Measurements from ENCODE around the gene SMYD3. TPM values are rescaled to one million over a fixed set of nuclear protein-coding genes. Genes with fewer than 3 reads are reported as not detected.

SMYD3 gene
- total and polyA plus RNA-seq, 2 of the 13 experiments (the other 11 are each of a cell fraction or from before 2014, with no cell fraction given): 27.7 to 35.8 TPM

DNA sequence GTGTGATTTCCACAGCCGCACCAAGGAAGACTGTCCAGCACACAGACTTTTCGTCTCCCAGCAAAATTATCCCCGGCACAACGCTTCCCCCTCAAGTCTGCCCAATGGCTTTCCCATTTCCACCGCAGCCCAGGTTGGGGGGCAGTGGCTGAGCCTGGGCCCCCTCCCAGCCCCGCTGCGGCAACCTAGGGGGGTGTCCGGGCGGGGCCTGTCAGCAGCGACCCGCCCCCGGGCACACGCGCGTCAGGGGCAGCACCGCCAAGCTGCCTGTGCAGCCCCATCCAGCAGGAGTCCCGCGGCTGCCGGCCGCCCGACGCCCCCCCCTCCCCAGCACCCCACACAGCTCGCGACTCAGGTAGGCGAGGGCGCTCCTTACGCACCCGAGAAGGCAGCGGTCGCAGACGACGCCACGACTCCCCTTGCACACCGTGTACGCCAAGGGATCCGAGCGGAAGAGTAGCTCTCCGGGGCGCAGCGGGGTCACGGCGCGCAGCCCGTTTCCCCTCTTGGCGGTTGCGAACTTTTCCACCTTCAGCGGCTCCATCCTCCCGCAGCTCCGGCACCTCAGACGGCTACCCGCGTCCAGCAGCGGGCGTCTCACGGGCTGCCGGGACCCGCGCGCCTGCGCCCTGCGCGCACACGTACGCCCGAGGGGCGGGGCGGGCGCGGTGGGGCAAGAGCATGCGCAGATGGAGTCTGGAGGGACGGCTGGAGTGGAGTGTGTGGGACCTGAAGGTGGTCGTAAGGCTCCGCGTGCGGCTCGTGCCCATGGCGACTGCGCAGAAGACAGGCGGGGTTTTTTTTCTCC, at the start of gene SMYD3 (continued):
- no peak for TF ChIP-seq KIAA2018 (CRISPR knock-in tag; IDR thresholded peaks at IDR 0.05; ENCODE audit: borderline replicate concordance)
- no peak for TF ChIP-seq HNF4A (CRISPR knock-in tag; IDR thresholded peaks at IDR 0.05)
- TF ChIP-seq NFIC (IDR thresholded peaks at IDR 0.05; ENCODE audit: low read length): no peak
- TF ChIP-seq DRAP1 (CRISPR knock-in tag; IDR thresholded peaks at IDR 0.05): no peak
- no peak for TF ChIP-seq ZBTB46 (CRISPR knock-in tag; IDR thresholded peaks at IDR 0.05; ENCODE audit: borderline replicate concordance)
- no peak for TF ChIP-seq ZNF746 (CRISPR knock-in tag; IDR thresholded peaks at IDR 0.05)
- TF ChIP-seq ZNF724P (CRISPR knock-in tag; IDR thresholded peaks at IDR 0.05; ENCODE audit: borderline replicate concordance): 0 out of 2 replicates have a peak, but pooled peaks have one; percentile 57
- 0 out of 2 replicates have a peak, but pooled peaks have one; percentile 56 for TF ChIP-seq BORCS8-MEF2B (CRISPR knock-in tag; IDR thresholded peaks at IDR 0.05)
- TF ChIP-seq YEATS2 (CRISPR knock-in tag; IDR thresholded peaks at IDR 0.05; ENCODE audit: borderline replicate concordance): 0 out of 2 replicates have a peak, but pooled peaks have one; percentile 9
- TF ChIP-seq, protein P1, sequence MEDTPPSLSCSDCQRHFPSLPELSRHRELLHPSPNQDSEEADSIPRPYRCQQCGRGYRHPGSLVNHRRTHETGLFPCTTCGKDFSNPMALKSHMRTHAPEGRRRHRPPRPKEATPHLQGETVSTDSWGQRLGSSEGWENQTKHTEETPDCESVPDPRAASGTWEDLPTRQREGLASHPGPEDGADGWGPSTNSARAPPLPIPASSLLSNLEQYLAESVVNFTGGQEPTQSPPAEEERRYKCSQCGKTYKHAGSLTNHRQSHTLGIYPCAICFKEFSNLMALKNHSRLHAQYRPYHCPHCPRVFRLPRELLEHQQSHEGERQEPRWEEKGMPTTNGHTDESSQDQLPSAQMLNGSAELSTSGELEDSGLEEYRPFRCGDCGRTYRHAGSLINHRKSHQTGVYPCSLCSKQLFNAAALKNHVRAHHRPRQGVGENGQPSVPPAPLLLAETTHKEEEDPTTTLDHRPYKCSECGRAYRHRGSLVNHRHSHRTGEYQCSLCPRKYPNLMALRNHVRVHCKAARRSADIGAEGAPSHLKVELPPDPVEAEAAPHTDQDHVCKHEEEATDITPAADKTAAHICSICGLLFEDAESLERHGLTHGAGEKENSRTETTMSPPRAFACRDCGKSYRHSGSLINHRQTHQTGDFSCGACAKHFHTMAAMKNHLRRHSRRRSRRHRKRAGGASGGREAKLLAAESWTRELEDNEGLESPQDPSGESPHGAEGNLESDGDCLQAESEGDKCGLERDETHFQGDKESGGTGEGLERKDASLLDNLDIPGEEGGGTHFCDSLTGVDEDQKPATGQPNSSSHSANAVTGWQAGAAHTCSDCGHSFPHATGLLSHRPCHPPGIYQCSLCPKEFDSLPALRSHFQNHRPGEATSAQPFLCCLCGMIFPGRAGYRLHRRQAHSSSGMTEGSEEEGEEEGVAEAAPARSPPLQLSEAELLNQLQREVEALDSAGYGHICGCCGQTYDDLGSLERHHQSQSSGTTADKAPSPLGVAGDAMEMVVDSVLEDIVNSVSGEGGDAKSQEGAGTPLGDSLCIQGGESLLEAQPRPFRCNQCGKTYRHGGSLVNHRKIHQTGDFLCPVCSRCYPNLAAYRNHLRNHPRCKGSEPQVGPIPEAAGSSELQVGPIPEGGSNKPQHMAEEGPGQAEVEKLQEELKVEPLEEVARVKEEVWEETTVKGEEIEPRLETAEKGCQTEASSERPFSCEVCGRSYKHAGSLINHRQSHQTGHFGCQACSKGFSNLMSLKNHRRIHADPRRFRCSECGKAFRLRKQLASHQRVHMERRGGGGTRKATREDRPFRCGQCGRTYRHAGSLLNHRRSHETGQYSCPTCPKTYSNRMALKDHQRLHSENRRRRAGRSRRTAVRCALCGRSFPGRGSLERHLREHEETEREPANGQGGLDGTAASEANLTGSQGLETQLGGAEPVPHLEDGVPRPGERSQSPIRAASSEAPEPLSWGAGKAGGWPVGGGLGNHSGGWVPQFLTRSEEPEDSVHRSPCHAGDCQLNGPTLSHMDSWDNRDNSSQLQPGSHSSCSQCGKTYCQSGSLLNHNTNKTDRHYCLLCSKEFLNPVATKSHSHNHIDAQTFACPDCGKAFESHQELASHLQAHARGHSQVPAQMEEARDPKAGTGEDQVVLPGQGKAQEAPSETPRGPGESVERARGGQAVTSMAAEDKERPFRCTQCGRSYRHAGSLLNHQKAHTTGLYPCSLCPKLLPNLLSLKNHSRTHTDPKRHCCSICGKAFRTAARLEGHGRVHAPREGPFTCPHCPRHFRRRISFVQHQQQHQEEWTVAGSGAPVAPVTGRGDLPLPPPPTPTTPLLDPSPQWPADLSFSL (CRISPR knock-in tag; IDR thresholded peaks at IDR 0.05): no peak
- no peak for TF ChIP-seq ZNF253 (CRISPR knock-in tag; IDR thresholded peaks at IDR 0.05; ENCODE audit: borderline replicate concordance)
